GM12801 (cell line): ENCODE measurements around the gene CDC42BPG.

Source experiments
- TF ChIP-seq, protein P1 (sequence below): IDR thresholded peaks from one replicate; pipeline ENCODE4 v1.5.1; 2011; ENCODE audit warnings: control low read depth; ENCODE audit not compliant: insufficient read length; ENCODE audit errors: extremely low read depth

CDC42BPG gene

DNA sequence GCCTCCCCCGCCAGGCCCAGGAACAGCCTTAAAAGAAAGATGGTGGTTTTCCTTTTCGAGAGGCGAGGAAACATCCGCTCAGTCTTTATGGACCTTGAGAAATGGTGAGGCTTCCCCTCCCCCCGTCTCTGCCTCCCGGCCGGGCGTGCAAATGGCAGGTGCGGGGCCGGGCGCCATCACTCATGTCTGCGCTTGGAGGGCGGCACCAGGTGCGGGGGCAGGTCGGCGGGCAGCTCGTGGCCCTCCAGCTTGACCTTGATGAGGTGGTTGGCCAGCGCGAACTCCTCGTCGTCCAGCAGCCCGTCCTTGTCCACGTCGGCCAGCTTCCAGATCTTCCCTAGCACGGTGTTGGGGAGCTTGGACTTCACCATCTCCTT is 9.7 kb upstream of the CDC42BPG start:
- TF ChIP-seq, protein P1, sequence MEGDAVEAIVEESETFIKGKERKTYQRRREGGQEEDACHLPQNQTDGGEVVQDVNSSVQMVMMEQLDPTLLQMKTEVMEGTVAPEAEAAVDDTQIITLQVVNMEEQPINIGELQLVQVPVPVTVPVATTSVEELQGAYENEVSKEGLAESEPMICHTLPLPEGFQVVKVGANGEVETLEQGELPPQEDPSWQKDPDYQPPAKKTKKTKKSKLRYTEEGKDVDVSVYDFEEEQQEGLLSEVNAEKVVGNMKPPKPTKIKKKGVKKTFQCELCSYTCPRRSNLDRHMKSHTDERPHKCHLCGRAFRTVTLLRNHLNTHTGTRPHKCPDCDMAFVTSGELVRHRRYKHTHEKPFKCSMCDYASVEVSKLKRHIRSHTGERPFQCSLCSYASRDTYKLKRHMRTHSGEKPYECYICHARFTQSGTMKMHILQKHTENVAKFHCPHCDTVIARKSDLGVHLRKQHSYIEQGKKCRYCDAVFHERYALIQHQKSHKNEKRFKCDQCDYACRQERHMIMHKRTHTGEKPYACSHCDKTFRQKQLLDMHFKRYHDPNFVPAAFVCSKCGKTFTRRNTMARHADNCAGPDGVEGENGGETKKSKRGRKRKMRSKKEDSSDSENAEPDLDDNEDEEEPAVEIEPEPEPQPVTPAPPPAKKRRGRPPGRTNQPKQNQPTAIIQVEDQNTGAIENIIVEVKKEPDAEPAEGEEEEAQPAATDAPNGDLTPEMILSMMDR = no peak

DNA sequence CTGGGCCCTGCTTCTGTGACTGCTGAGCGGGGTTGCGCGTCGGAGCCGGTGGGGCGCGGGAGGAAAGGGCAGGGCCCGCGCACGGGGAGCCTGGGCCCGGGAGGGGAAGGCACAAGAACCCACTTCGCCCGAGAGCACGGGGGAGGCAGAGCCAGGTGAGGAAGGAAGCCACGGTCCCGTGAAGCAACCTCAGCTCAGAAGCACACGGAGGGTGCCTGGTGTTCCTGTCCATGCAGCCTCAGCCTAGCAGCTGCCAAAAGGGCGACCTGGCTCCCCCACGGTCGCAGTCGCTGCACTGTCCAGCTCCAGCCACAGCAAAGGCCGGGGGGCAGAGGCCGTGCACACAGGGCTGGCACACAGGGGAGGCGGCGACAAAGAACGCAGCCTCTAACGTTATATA is 9.3 kb upstream of the CDC42BPG start:
- TF ChIP-seq, protein P1 = no peak

GRCh38 chr11:64852804-64853509 is 8.5 kb upstream of the CDC42BPG start:
- TF ChIP-seq, protein P1 = no peak

DNA sequence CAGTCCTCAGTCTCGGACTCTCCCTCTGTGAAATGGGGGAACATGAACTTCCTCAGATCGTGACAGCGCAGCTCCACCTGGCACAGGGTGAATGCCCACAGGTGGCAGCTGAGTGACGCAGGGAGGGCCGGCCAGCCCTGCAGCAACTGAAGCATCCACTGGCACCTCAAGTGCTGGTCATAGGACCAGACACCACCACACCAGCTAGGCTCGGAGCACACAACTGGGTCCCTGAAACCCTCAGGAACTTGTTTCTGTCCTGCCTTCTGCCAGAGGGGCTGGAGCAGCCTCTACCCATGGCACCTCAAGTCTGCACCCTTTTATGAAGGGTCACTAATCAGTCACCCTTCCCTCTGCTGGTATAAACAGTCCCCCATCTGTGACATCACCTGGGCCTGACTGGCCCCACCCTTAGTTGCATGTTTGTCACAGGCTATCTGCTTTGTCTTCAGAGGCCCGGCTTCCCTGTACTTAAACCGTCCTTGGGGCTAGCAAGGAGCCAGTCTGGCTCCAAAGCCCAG is 7.4 kb upstream of the CDC42BPG start:
- TF ChIP-seq, protein P1 = no peak

GRCh38 chr11:64850979-64851567 is 6.6 kb upstream of the CDC42BPG start:
- TF ChIP-seq, protein P1 = no peak

- TF ChIP-seq, protein P1 = no peak
These were observed 5.3 kb upstream of the CDC42BPG start for GRCh38 chr11:64849598-64850356.
